ENCODE data around the gene CDK2.

DNA sequence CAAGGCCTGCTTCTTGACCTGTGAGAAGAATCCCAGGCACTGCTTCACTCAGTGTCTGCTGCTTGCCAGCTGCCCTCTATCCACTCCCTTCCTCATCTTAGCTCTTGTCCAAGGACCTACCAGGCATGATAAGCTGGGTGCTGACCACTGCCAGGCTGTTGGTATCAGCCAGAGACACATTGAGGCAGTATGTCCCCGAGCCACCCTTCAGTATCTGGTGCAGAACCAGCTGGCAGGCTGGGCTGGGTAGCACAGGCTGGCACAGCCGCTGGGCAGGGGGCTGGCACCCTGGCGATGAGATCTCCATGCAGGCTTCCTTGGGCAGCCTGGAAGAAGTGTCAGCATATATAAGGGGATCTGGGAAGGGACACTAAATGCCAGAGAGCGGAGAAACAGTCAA is 11.3 kb upstream of the CDK2 start:
- TF ChIP-seq FOS (IDR thresholded peaks at IDR 0.05; ENCODE audit: low read depth, low read length): no peak
- TF ChIP-seq, protein P1, sequence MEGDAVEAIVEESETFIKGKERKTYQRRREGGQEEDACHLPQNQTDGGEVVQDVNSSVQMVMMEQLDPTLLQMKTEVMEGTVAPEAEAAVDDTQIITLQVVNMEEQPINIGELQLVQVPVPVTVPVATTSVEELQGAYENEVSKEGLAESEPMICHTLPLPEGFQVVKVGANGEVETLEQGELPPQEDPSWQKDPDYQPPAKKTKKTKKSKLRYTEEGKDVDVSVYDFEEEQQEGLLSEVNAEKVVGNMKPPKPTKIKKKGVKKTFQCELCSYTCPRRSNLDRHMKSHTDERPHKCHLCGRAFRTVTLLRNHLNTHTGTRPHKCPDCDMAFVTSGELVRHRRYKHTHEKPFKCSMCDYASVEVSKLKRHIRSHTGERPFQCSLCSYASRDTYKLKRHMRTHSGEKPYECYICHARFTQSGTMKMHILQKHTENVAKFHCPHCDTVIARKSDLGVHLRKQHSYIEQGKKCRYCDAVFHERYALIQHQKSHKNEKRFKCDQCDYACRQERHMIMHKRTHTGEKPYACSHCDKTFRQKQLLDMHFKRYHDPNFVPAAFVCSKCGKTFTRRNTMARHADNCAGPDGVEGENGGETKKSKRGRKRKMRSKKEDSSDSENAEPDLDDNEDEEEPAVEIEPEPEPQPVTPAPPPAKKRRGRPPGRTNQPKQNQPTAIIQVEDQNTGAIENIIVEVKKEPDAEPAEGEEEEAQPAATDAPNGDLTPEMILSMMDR (conservative IDR thresholded peaks at IDR 0.05; ENCODE audit: low read depth, low read length): no peak
- no peak for TF ChIP-seq POLR2A (IDR thresholded peaks at IDR 0.05; ENCODE audit: low read depth, low read length)
- TF ChIP-seq SMC3 (IDR thresholded peaks at IDR 0.05; ENCODE audit: low read depth, low read length): no peak
- no peak for TF ChIP-seq BHLHE40 (IDR thresholded peaks at IDR 0.05; ENCODE audit: low read depth, low read length)
